Astrocyte (in vitro differentiated cells and primary cell): ENCODE data around the gene CRTC1. TPM values are rescaled to one million over a fixed set of nuclear protein-coding genes. Genes with fewer than 3 reads are reported as not detected.

Experiments used
- DNase-seq: peaks from one replicate; pipeline ENCODE4 v3.0.0-alpha.2; 2010; ENCODE audit warnings: low read depth
- FAIRE-seq: peaks from 2 replicates; lab custom pipeline; 2011; peaks lifted over from hg19 to GRCh38; lab: Jason Lieb, UNC
- H2AFZ ChIP-seq: 2 replicates; pipeline ENCODE4 v1.6.0; 2012; ENCODE audit warnings: low read depth, low read length, inconsistent platforms
- H3K27ac ChIP-seq: 2 replicates; pipeline ENCODE4 v1.5.1; 2011; ENCODE audit warnings: low read depth, low read length, inconsistent platforms
- H3K27me3 ChIP-seq: 2 replicates; pipeline ENCODE4 v1.6.0; 2011; ENCODE audit warnings: low read length, inconsistent platforms; ENCODE audit not compliant: insufficient read depth
- H3K36me3 ChIP-seq: 2 replicates; pipeline ENCODE4 v1.5.1; 2011; ENCODE audit warnings: low read length, inconsistent platforms; ENCODE audit not compliant: insufficient read depth
- H3K4me1 ChIP-seq: 2 replicates; pipeline ENCODE4 v1.5.1; 2011; ENCODE audit warnings: low read length, inconsistent platforms; ENCODE audit not compliant: insufficient read depth
- H3K4me2 ChIP-seq: 2 replicates; pipeline ENCODE4 v1.6.0; 2012; ENCODE audit warnings: low read length, inconsistent platforms
- H3K4me3 ChIP-seq: 2 replicates; pipeline ENCODE4 v1.5.1; 2011; ENCODE audit warnings: low read depth, mild to moderate bottlenecking, low read length, inconsistent platforms; ENCODE audit not compliant: insufficient read depth
- H3K79me2 ChIP-seq: 2 replicates; pipeline ENCODE4 v1.6.0; 2012; ENCODE audit warnings: mild to moderate bottlenecking, low read length, inconsistent platforms; ENCODE audit not compliant: insufficient read depth
- H3K9ac ChIP-seq: 2 replicates; pipeline ENCODE4 v1.6.0; 2012; ENCODE audit warnings: mild to moderate bottlenecking, low read length, inconsistent platforms
- H3K9me3 ChIP-seq: 2 replicates; pipeline ENCODE4 v1.5.1; 2012; ENCODE audit warnings: low read depth, mild to moderate bottlenecking, low read length, inconsistent platforms; ENCODE audit not compliant: insufficient read depth
- H4K20me1 ChIP-seq: 2 replicates; pipeline ENCODE4 v1.6.0; 2012; ENCODE audit warnings: low read length, inconsistent platforms; ENCODE audit not compliant: insufficient read depth
- H3K27ac Mint-ChIP-seq: one replicate; pipeline ENCODE4 v1.8.0; 2021; ENCODE audit warnings: mild to moderate bottlenecking, mixed read lengths; ENCODE audit not compliant: unreplicated experiment
- H3K27me3 Mint-ChIP-seq: one replicate; pipeline ENCODE4 v1.8.0; 2021; ENCODE audit warnings: low read depth, mixed read lengths; ENCODE audit not compliant: unreplicated experiment
- H3K36me3 Mint-ChIP-seq: one replicate; pipeline ENCODE4 v1.8.0; 2021; ENCODE audit warnings: low read depth, mixed read lengths; ENCODE audit not compliant: unreplicated experiment
- H3K4me1 Mint-ChIP-seq: one replicate; pipeline ENCODE4 v1.8.0; 2021; ENCODE audit warnings: low read depth, mixed read lengths; ENCODE audit not compliant: unreplicated experiment
- H3K4me3 Mint-ChIP-seq: one replicate; pipeline ENCODE4 v1.8.0; 2021; ENCODE audit warnings: mild to moderate bottlenecking, moderate library complexity, mixed read lengths; ENCODE audit not compliant: unreplicated experiment
- H3K9me3 Mint-ChIP-seq: one replicate; pipeline ENCODE4 v1.8.0; 2021; ENCODE audit warnings: mild to moderate bottlenecking, mixed read lengths; ENCODE audit not compliant: unreplicated experiment
- CTCF ChIP-seq: IDR thresholded peaks from 2 replicates; pipeline ENCODE4 v1.5.1; 2011; ENCODE audit warnings: low read depth, mild to moderate bottlenecking, inconsistent platforms, low read length, moderate library complexity; ENCODE audit not compliant: insufficient read depth
- EZH2 ChIP-seq: IDR thresholded peaks from 2 replicates; pipeline ENCODE4 v1.6.1; 2012; ENCODE audit warnings: mild to moderate bottlenecking, low read length, inconsistent platforms; ENCODE audit not compliant: insufficient read depth
- total RNA-seq: library from RNA; stranded (reverse); gene quantifications from 2 replicates; pipeline ENCODE4 v1.2.1, GENCODE V29; 2021

The CRTC1 gene
- total RNA-seq, 1 donor from 2014 or later, result 8.4 TPM

DNA sequence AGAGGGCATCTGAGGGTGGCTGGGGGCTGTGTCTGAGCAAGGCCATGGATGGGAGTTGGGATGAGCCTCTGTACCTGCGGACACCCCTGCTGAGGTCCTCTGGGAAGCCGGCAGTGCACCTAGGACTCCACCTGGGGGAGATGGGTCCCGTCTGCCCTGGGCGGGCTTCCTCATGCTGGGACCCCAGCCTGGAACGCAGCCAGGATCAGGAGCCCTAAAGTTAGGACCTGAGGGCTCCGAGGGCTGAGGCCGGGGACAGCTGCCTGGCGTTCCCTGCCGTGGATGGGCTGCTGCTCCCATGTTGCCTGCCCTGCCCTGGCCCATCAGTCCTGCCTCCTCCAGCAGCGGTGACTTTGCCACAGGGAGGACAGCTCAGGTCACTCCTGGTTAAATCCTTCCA is 26.1 kb downstream of the CRTC1 start:
- H3K9me3 ChIP-seq, result no peaks in the 10 kb centered on the region
- no peaks in the 10 kb centered on the region for H3K36me3 Mint-ChIP-seq
- peaks cover 4% of the 10 kb centered on the region for H3K4me1 Mint-ChIP-seq
- H3K27ac Mint-ChIP-seq, result no peak overlapping the region
- no peak overlapping the region for H3K4me2 ChIP-seq
- no peaks in the 10 kb centered on the region for H3K36me3 ChIP-seq
- no peaks in the 10 kb centered on the region for H3K27me3 Mint-ChIP-seq
- no peak overlapping the region for H3K9ac ChIP-seq
- H3K27ac ChIP-seq, result no peak overlapping the region
- H3K27me3 ChIP-seq, result no peaks in the 10 kb centered on the region
- H3K4me1 ChIP-seq, result no peaks in the 10 kb centered on the region
- no peak for TF ChIP-seq EZH2
- TF ChIP-seq CTCF, result no peak
- peaks cover 84% of the 10 kb centered on the region for H4K20me1 ChIP-seq
- no peak overlapping the region for H2AFZ ChIP-seq
- FAIRE-seq, result no peak
- H3K4me3 Mint-ChIP-seq, result no peak overlapping the region
- no peak overlapping the region for H3K4me3 ChIP-seq
- peaks cover 18% of the 10 kb centered on the region for H3K79me2 ChIP-seq
- H3K9me3 Mint-ChIP-seq, result no peaks in the 10 kb centered on the region
- no peak for DNase-seq

- H3K4me1 Mint-ChIP-seq, result peaks cover 4% of the 10 kb centered on the region
- no peaks in the 10 kb centered on the region for H3K9me3 ChIP-seq
- FAIRE-seq (no peak), DNase-seq (no peak)
- H2AFZ ChIP-seq, result no peak overlapping the region
- H3K36me3 Mint-ChIP-seq, result peaks cover under 1% of the 10 kb centered on the region
- no peaks in the 10 kb centered on the region for H3K27me3 Mint-ChIP-seq
- no peaks in the 10 kb centered on the region for H3K4me1 ChIP-seq
- no peak overlapping the region for H3K4me3 Mint-ChIP-seq
- H3K36me3 ChIP-seq, result no peaks in the 10 kb centered on the region
- H3K27ac ChIP-seq, result no peak overlapping the region
- H3K79me2 ChIP-seq, result peaks cover 14% of the 10 kb centered on the region
- no peaks in the 10 kb centered on the region for H3K27me3 ChIP-seq
- H3K4me2 ChIP-seq, result no peak overlapping the region
- no peak overlapping the region for H3K9ac ChIP-seq
- H3K9me3 Mint-ChIP-seq, result no peaks in the 10 kb centered on the region
- H3K27ac Mint-ChIP-seq, result no peak overlapping the region
- H3K4me3 ChIP-seq, result no peak overlapping the region
- H4K20me1 ChIP-seq, result peaks cover 86% of the 10 kb centered on the region
- TF ChIP-seq CTCF (no peak), EZH2 (no peak)
Observed at GRCh38 chr19:18710186-18710585, 26.7 kb downstream of the CRTC1 start.

GRCh38 chr19:18710996-18711751 is 27.7 kb downstream of the CRTC1 start:
- no peak for FAIRE-seq

More at GRCh38 chr19:18710996-18711751, 27.7 kb downstream of the CRTC1 start:
- Mint-ChIP-seq H3K4me3 (no peak overlapping the region), H3K27ac (no peak overlapping the region), H3K9me3 (no peaks in the 10 kb centered on the region), H3K36me3 (peaks cover 2% of the 10 kb centered on the region), H3K27me3 (no peaks in the 10 kb centered on the region), H3K4me1 (peaks cover 4% of the 10 kb centered on the region)
- Histone ChIP-seq H2AFZ (no peak overlapping the region), H3K9ac (no peak overlapping the region), H3K27me3 (no peaks in the 10 kb centered on the region), H3K36me3 (no peaks in the 10 kb centered on the region), H3K79me2 (peaks cover 14% of the 10 kb centered on the region), H3K4me3 (no peak overlapping the region), H3K27ac (no peak overlapping the region), H3K4me2 (no peak overlapping the region), H3K9me3 (no peaks in the 10 kb centered on the region), H4K20me1 (peaks cover 91% of the 10 kb centered on the region), H3K4me1 (no peaks in the 10 kb centered on the region)
- TF ChIP-seq CTCF (no peak), EZH2 (no peak)
- peak; percentile 29 for DNase-seq
